ENCODE results near the gene EXOSC10.
"Not testable (repeated sequence)": the region's sequence is repeated elsewhere in the genome, so short reads cannot be mapped to it uniquely, and the experiment has no call there.

Gene EXOSC10

DNA sequence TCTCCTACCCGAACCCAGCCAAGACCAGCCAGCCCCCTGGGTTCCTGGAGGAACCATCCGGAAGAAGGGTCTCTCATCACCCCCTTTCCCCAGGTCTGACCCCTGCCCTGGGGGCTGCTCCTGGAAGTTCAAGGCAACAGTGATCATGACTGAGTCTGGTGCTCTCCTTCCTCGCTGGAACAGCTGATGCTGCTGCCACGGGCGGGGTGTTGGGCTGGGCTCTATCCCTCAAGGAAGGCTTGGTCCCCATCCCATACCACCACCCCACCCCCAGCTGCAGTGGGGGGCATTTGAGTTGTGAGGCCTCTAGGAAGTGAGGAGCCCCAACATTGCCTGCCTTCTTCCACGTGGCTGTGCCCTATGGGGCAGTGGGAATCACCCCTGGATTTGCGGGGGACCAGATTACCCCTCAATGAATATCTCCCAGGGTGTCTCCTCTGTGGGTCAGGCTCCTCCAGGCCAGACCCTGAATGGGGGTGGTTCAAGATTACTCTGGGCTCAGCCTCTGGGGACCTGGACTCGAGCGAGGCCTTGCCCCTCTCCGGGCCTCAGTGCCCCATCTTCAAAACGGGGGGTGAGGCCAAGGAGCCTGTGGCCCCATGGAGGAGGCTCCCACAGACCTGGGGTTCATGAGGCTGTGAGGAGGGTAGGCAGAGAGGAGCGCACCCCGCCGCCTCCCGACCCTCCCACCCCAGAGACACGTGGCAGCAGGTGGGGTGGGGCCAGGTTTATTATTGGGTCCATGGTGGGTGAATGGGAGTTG lies 55.4 kb downstream of the EXOSC10 start:
- no peak for DNase-seq (ENCODE audit: low spot score)

DNA sequence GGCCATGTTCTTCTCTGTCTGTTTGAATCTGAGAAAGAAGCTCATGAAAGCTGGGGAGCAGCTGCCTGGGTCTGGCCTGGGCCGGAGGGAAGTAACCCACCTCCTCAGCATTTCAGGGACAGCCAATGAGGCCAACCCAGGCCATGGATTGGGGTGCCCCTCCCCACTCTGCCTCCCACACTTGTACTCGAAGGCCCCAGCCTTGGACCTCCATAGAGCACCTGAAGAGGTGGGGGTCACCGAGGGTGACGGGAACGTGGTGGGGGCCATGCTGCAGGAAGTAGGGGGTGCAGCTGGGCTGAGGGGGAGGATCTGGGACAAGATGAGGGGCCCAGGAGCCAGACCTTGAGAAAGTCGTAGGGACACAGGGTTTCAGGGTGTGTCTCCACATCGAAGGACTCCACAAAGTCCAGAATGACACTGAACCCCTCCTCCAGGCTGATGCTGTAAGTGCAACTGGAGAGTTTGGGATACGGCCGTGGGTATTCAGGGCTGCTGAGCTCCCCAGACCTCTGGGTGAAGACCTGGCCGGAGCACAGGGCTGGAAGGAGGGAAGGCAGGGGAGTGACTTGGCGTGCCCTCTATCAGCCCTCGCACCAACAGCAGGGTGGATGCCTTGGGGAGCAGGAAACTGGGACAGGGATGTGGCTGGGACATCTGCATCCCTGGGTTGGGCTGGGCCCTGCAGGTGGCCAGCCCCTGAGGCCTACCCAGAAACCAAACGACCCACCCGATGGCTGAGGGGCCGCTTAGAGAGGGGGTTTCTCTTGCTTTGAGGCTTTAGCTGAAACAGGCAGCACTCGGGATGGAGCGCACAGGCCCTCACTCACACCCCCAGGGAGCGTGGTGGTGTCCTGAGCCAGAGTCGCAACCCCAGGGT lies 56.4 kb downstream of the EXOSC10 start:
- no peak for DNase-seq (ENCODE audit: low spot score)

DNA sequence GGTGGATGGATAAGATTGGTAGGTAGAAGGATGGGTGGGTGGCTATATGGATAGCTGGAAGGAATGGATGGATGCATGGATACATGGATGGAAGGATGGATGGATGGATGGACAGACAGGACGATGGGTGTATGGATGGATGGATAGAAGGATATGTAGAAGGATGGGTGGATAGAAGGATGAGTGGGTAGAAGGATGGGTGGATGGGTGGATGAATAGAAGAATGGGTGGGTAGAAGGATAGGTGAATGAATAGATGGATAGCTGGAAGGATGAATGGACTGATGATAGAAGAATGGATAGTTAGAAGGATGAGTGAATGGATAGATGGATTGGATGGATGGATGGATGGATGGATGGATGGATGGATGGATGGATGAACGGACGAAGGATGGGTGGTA lies 57.6 kb downstream of the EXOSC10 start:
- DNase-seq (ENCODE audit: low spot score): no peak

DNA sequence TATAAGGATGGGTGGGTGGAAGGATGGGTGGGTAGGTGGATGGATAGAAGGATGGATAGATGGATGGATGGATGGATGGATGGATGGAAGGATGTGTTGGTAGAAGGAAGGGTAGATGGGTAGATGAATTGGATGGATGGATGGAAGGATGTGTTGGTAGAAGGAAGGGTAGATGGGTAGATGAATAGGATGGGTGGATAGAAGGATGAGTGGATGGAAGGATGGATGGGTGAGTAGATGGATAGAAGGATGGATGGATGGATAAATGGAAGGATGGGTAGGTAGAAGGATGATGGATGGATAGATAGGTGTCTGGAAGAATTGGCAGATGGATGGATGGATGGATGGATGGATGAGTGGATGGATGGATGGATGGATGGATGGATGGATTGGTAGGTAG lies 58.6 kb downstream of the EXOSC10 start:
- no peak for DNase-seq (ENCODE audit: low spot score)

DNA sequence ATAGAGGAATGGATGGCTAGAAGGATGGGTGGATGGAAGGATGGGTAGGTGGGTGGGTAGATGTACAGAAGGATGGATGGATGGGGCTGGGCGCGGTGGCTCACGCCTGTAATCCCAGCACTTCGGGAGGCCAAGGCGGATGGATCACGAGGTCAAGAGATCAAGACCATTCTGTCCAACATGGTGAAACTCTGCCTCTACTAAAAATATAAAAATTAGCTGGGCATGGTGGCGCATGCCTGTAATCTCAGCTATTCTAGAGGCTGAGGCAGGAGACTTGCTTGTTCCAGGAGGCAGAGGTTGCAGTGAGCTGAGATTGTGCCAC lies 59.6 kb downstream of the EXOSC10 start:
- not testable (repeated sequence) for DNase-seq (ENCODE audit: low spot score)

DNA sequence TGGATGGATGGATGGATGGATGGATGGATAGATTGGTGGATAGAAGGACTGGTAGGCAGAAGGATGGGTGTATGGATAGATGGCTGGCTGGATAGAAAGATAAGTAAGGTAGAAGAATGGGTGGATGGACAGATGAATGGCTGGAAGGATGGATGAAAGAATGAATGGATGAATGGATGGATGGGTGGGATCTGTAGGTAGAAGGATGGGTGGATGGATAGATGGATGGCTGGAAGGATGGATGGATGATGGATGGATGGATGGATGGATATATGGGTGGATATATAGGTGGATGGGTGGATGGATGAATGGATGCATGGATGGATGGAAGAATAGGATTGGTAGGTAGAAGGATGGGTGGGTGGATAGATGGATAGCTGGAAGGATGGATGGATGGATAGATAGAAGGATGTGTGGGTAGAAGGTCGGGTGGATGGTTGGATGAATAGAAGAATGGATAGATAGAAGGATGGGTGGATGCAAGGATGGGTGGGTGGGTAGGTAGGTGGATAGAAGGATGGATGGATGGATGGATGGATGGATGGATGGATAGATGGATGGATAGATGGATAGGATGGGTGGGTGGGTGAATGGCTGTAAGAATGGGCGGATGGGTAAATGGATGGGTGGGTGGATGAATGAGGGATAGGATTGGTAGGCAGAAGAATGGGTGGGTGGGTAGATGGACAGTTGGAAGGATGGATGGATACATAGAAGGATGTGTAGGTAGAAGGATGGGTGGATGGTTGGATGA lies 60.1 kb downstream of the EXOSC10 start:
- no peak for DNase-seq (ENCODE audit: low spot score)

DNA sequence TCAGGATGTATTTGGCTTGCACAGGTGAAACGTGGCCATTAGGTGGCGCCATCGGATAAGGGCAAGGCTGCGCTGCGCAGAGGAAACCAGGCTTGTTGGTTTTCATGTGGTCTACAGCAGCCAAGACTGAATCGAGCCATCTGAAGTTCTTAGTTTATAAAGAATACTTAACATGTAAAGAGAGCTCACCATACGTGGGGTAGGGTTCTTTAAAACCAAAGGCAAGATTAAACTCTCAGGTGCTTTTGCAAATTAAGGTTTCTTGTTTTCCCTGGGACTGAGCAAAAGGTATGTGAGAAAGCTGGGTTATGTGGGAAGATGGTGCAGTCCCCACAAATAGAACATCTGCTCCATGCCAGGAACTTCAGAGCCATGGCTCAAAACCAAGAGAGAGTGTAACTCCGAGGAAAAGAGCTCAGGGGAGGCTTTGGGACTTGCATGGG lies 61.9 kb downstream of the EXOSC10 start:
- peak; percentile 85 for DNase-seq (ENCODE audit: low spot score)

DNA sequence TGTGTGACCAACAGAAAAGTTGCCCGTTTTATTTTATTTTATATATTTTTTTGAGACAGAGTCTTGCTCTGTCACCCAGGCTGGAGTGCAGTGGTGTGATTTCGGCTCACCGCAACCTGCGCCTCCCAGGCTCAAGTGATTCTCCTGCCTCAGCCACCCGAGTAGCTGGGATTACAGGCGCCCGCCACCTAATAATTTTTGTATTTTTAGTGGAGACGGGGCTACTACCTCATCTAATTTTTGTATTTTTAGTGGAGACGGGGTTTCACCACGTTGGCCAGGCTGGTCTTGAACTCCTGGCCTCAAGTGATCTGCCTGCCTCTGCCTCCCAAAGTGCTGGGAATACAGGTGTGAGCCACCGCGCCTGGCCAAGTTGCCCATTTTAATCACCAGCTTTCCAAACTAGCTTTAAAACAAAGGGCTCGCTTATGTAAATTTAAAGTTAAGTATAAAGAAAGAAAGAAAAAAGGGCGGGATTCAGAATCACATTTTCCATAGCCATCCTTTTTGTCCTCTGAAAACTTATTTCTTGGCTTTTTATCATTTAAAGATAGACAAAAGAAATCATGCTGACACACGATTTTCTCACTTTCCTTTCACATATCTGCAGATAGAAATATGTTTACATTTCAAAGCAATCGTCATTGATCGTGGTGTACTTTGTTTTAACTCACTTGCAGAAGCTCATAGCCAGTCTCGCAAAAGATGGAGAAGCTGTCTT lies 62.5 kb downstream of the EXOSC10 start:
- not testable (repeated sequence) for DNase-seq (ENCODE audit: low spot score)

DNA sequence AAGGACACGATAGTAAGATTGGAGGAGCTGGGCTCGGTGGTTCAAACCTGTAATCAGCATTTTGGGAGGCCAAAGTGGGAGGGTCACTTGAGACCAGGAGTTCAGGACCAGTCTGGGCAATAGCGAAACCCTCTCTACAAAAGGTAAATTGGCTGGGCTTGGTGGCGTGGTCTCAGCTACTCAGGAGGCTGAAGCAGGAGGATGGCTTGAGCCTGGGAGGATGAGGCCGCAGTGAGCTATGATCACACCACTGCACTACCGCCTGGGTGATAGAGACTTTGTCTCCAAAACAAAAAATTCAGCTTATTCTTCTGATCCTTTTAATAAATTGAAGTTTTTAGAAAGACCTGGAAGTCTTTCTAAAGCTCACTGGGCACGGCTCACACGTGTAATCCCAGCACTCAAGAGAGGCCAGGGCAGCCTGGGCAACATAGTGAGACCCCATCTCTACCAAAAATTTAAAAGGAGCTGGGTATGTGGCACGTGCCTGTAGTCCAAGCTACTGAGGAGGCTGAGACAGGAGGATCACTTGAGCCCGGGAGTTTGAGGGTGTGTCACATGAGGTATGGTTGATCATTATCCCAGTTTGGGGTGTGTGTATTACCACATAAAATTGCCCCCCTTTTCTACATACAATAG lies 67.9 kb downstream of the EXOSC10 start:
- DNase-seq (ENCODE audit: low spot score): no peak

DNA sequence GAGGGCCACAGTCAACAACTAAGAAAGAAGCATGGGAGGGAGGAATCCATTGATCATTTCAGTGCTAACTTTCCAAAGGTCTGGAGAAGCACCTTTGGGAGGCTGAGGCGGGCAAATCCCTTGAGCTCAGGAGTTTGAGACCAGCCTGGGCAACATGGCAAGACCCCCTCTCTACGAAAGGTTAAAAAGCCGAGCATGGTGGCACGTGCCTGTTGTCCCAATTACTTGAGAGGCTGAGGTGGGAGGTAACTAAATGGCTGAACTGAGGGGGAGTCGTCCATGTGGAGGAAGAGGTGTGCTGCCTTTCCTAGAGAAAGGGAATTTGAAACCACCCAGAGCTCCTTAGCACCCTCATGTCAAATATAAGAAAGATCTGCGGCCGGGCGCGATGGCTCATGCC lies 68.8 kb downstream of the EXOSC10 start:
- DNase-seq (ENCODE audit: low spot score): no peak

DNA sequence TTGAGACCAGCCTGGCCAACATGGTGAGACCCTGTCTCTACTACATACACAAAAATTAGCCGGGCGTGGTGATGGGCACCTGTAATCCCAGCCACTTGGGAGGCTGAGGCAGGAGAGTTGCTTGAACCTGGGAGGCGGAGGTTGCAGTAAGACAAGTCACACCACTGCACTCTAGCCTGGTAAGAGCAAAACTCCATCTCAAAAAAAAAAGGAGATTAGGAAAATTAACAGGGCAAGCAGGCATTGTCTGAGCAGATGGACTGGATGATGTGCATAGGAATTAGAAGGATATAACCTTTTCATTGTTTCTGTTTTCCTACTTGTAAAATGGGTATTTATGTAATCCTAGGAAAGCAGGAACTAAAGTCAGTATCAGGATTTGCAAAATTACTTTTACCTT lies 71.7 kb downstream of the EXOSC10 start:
- no peak for DNase-seq (ENCODE audit: low spot score)

DNA sequence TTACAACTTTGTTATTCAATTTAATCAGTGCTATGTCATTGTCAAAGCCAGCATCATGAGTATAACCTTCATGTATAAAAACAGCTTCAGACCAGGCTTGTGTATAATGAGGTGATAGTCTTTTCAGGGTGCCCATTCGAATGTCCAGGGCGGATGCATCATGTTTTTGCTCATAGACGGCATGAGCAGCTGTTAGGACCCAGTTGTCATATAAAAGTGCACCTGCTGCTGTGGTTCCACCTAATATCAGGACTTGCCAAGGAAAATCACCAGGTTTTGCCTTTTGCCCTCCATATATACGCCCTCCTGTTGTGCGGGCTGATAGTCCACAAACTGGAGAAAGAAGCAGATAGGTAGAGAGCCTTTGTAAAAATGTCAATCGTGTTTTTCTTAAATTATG lies 72.4 kb downstream of the EXOSC10 start:
- DNase-seq (ENCODE audit: low spot score): no peak

DNA sequence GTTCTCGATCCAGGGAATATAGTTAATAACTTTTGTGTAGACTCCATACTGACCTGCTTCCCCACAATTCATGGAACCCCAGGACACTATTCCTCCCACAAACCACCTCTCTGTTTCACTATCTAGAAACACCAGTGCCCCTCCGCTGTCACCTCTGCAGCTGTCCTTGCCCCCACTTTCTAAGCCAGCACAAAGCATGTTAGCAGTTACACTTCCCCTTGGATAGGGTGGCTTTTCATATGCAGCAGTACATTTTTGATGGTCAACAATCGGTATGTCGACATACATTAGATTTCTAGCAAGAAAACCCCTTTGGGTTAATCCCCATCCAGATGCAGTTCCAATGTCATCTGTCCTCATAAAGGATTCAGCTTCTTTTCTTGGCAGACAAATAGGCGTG lies 72.8 kb downstream of the EXOSC10 start:
- no peak for DNase-seq (ENCODE audit: low spot score)

DNA sequence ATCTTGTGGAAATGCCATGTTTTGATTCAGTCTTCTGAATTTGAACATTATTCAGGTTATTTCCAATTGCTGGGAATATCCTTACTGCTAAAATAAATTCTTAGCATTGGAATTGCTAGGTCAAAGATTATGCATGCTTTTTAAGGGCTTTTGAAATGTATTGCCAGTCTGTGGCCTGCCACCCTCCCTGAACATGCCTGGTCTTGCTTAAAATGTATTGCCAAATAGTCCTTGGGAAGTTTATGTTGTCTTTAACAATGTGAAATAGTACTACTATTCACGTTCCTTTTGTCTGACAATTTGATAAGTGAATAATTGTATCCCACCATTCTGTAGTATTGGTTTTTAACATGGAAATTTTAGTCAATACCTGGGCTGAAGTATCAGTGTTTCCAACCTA lies 73.6 kb downstream of the EXOSC10 start:
- no peak for DNase-seq (ENCODE audit: low spot score)

DNA sequence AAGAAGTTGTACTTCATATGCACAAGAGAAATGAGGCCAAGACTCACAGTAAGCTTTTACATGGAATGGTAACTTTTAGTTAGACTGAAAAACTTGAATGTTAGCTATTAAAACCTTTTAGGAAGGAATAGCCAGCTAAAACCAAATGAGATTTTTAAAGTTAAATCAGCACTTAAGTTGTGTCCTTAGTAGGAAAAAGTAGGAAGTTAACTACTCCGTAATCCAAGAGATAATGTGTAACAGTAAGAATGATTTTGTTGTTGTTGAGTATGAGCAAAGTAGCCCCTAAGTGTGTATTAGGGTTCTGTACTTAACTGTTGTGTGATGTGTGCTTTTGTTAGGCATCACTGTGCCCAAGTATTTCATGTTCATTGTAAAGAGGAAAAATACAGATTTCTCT lies 74.1 kb downstream of the EXOSC10 start:
- no peak for DNase-seq (ENCODE audit: low spot score)

DNA sequence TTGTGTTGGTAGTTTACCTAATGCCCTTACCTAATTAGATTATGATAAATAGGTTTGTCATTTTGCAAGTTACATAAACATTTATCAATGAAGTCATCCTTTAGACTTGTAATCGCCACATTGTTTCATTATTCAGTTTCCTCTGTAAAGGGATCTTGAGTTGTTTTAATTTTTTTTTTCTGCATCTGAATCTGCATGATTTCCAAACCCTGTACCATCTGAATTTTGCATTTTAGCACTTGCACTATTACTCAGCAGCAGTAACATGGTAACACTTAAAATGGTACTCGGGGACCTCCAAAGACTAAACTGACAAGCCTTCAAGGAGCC lies 74.8 kb downstream of the EXOSC10 start:
- no peak for DNase-seq (ENCODE audit: low spot score)

DNA sequence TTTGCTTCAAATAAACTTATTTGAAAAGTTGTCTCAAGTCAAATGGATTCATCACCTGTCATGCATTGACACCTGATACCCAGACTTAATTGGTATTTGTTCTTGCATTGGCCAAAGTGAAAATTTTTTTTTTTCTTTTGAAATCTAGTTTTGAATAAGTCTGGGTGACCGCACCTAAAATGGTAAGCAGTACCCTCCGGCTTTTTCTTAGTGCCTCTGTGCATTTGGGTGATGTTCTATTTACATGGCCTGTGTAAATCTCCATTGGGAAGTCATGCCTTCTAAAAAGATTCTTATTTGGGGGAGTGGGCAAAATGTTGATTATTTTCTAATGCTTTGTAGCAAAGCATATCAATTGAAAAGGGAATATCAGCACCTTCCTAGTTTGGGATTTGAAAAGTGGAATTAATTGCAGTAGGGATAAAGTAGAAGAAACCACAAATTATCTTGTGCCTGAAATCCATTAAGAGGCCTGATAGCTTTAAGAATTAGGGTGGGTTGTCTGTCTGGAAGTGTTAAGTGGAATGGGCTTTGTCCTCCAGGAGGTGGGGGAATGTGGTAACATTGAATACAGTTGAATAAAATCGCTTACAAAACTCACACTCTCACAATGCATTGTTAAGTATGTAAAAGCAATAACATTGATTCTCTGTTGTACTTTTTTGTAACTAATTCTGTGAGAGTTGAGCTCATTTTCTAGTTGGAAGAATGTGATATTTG lies 75.4 kb downstream of the EXOSC10 start:
- DNase-seq (ENCODE audit: low spot score): no peak

DNA sequence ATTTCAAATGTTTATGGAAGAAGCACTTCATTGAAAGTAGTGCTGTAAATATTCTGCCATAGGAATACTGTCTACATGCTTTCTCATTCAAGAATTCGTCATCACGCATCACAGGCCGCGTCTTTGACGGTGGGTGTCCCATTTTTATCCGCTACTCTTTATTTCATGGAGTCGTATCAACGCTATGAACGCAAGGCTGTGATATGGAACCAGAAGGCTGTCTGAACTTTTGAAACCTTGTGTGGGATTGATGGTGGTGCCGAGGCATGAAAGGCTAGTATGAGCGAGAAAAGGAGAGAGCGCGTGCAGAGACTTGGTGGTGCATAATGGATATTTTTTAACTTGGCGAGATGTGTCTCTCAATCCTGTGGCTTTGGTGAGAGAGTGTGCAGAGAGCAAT lies 76.5 kb downstream of the EXOSC10 start:
- DNase-seq (ENCODE audit: low spot score): no peak

DNA sequence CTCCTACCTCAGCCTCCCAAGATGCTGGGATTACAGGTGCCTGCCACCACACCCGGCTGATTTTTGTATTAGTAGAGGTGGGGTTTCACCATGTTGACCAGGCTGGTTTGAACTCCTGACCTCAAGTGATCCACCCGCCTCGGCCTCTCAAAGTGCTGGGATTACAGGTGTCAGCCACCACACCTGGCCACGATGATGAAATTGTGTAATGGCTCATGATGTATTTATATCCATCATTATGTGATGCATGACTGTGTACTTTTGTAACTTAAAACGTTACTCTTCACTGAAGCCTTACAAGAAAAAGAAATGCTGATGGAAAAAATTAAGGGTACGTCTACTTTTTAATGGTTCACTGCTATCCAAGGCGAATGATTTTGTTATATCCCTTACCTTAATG lies 79.7 kb downstream of the EXOSC10 start:
- no peak for DNase-seq (ENCODE audit: low spot score)

DNA sequence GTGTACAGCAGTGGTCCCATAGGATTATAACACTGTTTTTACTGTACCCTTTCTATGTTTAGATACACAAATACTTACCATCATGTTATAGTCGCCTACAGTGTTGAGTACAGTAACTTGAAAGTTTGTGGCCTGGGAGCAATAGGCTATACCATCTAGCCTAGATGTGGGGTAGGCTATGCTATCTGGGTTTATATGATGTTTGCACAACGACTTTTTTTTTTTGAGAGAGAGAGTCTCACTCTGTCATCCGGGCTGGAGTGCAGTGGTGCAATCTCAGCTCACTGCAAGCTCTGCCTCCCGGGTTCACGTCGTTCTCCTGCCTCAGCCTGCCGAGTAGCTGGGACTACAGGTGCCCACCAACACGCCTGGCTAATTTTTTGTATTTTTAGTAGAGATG lies 80.3 kb downstream of the EXOSC10 start:
- not testable (repeated sequence) for DNase-seq (ENCODE audit: low spot score)
